ENCODE data around the gene PLPPR1. TPM values are rescaled to one million over a fixed set of nuclear protein-coding genes. Genes with fewer than 3 reads are reported as not detected.

PLPPR1 gene
- total RNA-seq, 1 experiment from 2014 or later = not detected

DNA sequence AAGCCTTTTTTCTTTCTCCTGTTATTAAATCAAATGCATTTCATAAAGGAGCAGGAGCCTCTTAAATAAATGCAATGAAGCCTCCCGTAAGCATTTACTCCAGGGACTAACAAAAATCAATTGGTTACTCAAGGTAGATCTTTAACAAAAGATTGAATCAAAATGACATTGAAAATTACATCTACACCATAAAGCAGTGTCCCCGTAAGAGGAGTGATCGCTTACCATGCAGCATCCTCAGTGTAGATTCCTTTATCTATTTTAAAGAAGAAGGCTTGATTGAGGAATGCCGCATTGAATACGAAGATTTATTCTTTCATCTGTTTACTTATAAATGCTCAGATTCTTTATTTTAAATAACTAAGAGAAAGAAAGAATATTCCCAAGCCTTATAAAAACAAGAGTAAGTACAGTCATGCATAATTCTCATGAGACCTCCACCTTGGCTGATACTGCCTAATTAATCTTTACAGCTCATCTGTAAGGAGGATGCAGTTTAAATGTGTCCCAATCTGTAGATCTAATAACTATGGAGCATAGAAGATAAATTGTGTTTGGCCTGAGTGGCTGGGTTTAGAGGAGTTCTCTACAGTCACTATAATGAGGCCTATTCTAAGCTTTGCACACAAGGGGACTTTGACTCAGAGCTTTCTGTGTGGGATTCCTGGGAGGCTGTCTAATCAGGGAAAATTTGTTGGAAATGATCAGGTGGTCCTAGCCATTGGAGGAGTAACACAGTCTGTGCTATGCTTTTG, 55.1 kb downstream of the PLPPR1 start:
- ChIA-PET CTCF (no interaction called here), POLR2A (no interaction called here)
- in situ Hi-C loops (cut with HindIII; ENCODE audit: low pct_unique_long_range_greater_than_20kb, low sequenced_read_pairs) = no loop called here
- BruUV-seq (replicated peaks) = no TSS peak
- intact Hi-C loops (cut with micrococcal nuclease; ENCODE audit: unreplicated experiment) = no loop called here
- Histone ChIP-seq H3K4me1 (ENCODE audit: control insufficient read depth, insufficient read depth, low read length) (no peaks in the 10 kb centered on the region), H3K9me3 (ENCODE audit: control insufficient read depth, insufficient read depth, low read depth, low read length) (no peaks in the 10 kb centered on the region), H3K4me3 (ENCODE audit: low read depth in 2 of 2, low read length in 2 of 2) (no peak overlapping the region), H3K36me3 (ENCODE audit: control insufficient read depth, insufficient read depth, low read length) (no peaks in the 10 kb centered on the region), H3K27ac (ENCODE audit: low read length) (no peak overlapping the region), H3K27me3 (ENCODE audit: control insufficient read depth, insufficient read depth, low read length) (no peaks in the 10 kb centered on the region)
- TF ChIP-seq, protein P1, sequence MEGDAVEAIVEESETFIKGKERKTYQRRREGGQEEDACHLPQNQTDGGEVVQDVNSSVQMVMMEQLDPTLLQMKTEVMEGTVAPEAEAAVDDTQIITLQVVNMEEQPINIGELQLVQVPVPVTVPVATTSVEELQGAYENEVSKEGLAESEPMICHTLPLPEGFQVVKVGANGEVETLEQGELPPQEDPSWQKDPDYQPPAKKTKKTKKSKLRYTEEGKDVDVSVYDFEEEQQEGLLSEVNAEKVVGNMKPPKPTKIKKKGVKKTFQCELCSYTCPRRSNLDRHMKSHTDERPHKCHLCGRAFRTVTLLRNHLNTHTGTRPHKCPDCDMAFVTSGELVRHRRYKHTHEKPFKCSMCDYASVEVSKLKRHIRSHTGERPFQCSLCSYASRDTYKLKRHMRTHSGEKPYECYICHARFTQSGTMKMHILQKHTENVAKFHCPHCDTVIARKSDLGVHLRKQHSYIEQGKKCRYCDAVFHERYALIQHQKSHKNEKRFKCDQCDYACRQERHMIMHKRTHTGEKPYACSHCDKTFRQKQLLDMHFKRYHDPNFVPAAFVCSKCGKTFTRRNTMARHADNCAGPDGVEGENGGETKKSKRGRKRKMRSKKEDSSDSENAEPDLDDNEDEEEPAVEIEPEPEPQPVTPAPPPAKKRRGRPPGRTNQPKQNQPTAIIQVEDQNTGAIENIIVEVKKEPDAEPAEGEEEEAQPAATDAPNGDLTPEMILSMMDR (IDR thresholded peaks at IDR 0.05) = no peak
- TF ChIP-seq, protein P2, sequence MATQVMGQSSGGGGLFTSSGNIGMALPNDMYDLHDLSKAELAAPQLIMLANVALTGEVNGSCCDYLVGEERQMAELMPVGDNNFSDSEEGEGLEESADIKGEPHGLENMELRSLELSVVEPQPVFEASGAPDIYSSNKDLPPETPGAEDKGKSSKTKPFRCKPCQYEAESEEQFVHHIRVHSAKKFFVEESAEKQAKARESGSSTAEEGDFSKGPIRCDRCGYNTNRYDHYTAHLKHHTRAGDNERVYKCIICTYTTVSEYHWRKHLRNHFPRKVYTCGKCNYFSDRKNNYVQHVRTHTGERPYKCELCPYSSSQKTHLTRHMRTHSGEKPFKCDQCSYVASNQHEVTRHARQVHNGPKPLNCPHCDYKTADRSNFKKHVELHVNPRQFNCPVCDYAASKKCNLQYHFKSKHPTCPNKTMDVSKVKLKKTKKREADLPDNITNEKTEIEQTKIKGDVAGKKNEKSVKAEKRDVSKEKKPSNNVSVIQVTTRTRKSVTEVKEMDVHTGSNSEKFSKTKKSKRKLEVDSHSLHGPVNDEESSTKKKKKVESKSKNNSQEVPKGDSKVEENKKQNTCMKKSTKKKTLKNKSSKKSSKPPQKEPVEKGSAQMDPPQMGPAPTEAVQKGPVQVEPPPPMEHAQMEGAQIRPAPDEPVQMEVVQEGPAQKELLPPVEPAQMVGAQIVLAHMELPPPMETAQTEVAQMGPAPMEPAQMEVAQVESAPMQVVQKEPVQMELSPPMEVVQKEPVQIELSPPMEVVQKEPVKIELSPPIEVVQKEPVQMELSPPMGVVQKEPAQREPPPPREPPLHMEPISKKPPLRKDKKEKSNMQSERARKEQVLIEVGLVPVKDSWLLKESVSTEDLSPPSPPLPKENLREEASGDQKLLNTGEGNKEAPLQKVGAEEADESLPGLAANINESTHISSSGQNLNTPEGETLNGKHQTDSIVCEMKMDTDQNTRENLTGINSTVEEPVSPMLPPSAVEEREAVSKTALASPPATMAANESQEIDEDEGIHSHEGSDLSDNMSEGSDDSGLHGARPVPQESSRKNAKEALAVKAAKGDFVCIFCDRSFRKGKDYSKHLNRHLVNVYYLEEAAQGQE (IDR thresholded peaks at IDR 0.05; ENCODE audit: insufficient read depth in 1 of 2, low read depth in 2 of 2, low read length in 1 of 2) = no peak
- TF ChIP-seq SIN3A (IDR thresholded peaks at IDR 0.05; ENCODE audit: borderline replicate concordance, insufficient read depth, low read depth, low read length) (no peak), TCF7L2 (IDR thresholded peaks at IDR 0.05; ENCODE audit: low read depth, low read length) (no peak), POLR2AphosphoS5 (IDR thresholded peaks at IDR 0.05; ENCODE audit: low read depth, low read length) (no peak)
- DNase-seq (ENCODE audit: low read depth, low spot score) (no peak), ATAC-seq (no peak)

GRCh38 chr9:101087426-101087825, 58.9 kb downstream of the PLPPR1 start:
- DNase-seq (ENCODE audit: low read depth, low spot score) = no peak
- H3K27ac ChIP-seq (ENCODE audit: low read length) = no peak overlapping the region
- in situ Hi-C loops (cut with HindIII; ENCODE audit: low pct_unique_long_range_greater_than_20kb, low sequenced_read_pairs) = no loop called here
- ChIA-PET POLR2A (no interaction called here), CTCF (no interaction called here)
- ATAC-seq = no peak
- intact Hi-C loops (cut with micrococcal nuclease; ENCODE audit: unreplicated experiment) = no loop called here
- H3K4me3 ChIP-seq (ENCODE audit: low read depth in 2 of 2, low read length in 2 of 2) = no peak overlapping the region
- H3K9me3 ChIP-seq (ENCODE audit: control insufficient read depth, insufficient read depth, low read depth, low read length) = no peaks in the 10 kb centered on the region
- no peaks in the 10 kb centered on the region for H3K4me1 ChIP-seq (ENCODE audit: control insufficient read depth, insufficient read depth, low read length)
- no peaks in the 10 kb centered on the region for H3K27me3 ChIP-seq (ENCODE audit: control insufficient read depth, insufficient read depth, low read length)
- no peaks in the 10 kb centered on the region for H3K36me3 ChIP-seq (ENCODE audit: control insufficient read depth, insufficient read depth, low read length)
- BruUV-seq (replicated peaks) = no TSS peak
- TF ChIP-seq TCF7L2 (IDR thresholded peaks at IDR 0.05; ENCODE audit: low read depth, low read length) (no peak), SIN3A (IDR thresholded peaks at IDR 0.05; ENCODE audit: borderline replicate concordance, insufficient read depth, low read depth, low read length) (no peak), POLR2AphosphoS5 (IDR thresholded peaks at IDR 0.05; ENCODE audit: low read depth, low read length) (no peak)
- TF ChIP-seq, protein P2 (IDR thresholded peaks at IDR 0.05; ENCODE audit: insufficient read depth in 1 of 2, low read depth in 2 of 2, low read length in 1 of 2) = no peak
- TF ChIP-seq, protein P1 (IDR thresholded peaks at IDR 0.05) = no peak

Data from Panc1 (cell line).